Spleen (tissue), 7 donors: ENCODE measurements around the gene MEGF9.

Experiments
- CTCF ChIP-seq, 11 experiments: fragments of 200-600 bp in 7 of 11; fragments of 450-650 bp in 4 of 11; sonication (generic) in 4 of 11; IDR thresholded peaks in 8 of 11; conservative IDR thresholded peaks in 3 of 11; 1 replicate in 7 of 11; 2 replicates in 4 of 11; pipeline versions ENCODE4 v1.4.0 to v1.8.0; 2016 to 2021; ENCODE audit warnings: antibody characterized with exemption in 11 of 11, inconsistent platforms in 4 of 11, mild to moderate bottlenecking in 1 of 11
- POLR2A ChIP-seq, 3 donors: fragments of 450-650 bp; IDR thresholded peaks; one replicate each; pipeline ENCODE4 v1.5.1; 2017; ENCODE audit warnings: antibody characterized with exemption in 3 of 3, mild to moderate bottlenecking in 1 of 3
- POLR2AphosphoS5 ChIP-seq, 3 donors: sonication (generic); formaldehyde crosslinking; IDR thresholded peaks; one replicate each; pipeline ENCODE4 v1.5.1; 2017; ENCODE audit warnings: antibody characterized with exemption in 3 of 3
- donor health status: DM: no; HTN: no; CAD: no; lungs with moderate emphysema.
- donor health status: DM: no; HTN: no; CAD: no.
- donor health status: DM: no; HTN: no; CAD: no.

GRCh38 chr9:120663380-120663779 is 50.9 kb downstream of the MEGF9 start:
- TF ChIP-seq CTCF (IDR thresholded peaks at IDR 0.05 in 8 of 11, conservative IDR thresholded peaks at IDR 0.05 in 3 of 11) = no peak
- no peak for TF ChIP-seq POLR2A (IDR thresholded peaks at IDR 0.05)
- TF ChIP-seq POLR2AphosphoS5 (IDR thresholded peaks at IDR 0.05) = no peak
